Stomach (tissue), 4 donors: ENCODE data around the gene COPS8.

Experiments
- EP300 ChIP-seq: sonication (generic); formaldehyde crosslinking; IDR thresholded peaks from one replicate; pipeline ENCODE4 v1.6.1; 2017; ENCODE audit warnings: antibody characterized with exemption
- POLR2A ChIP-seq, 4 donors: fragments of 450-650 bp; IDR thresholded peaks; one replicate each; pipeline ENCODE4 v1.6.1; 2016; ENCODE audit warnings: antibody characterized with exemption in 4 of 4, control low read depth in 2 of 4, mild to moderate bottlenecking in 1 of 4, moderate library complexity in 1 of 4
- TF ChIP-seq, protein P1 (sequence below), 7 experiments: fragments of 450-650 bp in 4 of 7; fragments of 200-600 bp in 3 of 7; sonication (generic) in 3 of 7; IDR thresholded peaks; one replicate each; pipeline ENCODE4 v1.5.1; 2016 to 2019; ENCODE audit warnings: antibody characterized with exemption in 7 of 7, control low read depth in 2 of 7, mild to moderate bottlenecking in 1 of 7

DNA sequence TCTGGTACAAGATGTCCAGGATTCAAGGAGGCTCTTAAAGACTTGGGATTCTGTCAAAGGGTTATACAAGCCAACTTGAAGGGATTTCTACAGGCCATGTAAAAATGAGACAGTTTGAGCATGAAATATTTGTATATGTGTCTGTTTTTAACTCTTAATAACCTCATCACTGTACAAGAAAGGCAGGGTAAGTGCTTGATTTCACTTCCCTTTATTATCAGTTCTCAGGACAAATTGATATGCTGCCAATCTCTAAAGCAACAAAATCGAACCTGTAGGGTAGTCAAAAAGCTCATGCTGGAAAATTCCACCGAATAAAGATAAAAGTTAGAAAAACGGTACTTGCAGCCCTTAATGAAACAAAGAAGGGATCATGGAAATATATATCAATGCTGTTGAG lies 14.1 kb downstream of the COPS8 start:
- TF ChIP-seq, protein P1, sequence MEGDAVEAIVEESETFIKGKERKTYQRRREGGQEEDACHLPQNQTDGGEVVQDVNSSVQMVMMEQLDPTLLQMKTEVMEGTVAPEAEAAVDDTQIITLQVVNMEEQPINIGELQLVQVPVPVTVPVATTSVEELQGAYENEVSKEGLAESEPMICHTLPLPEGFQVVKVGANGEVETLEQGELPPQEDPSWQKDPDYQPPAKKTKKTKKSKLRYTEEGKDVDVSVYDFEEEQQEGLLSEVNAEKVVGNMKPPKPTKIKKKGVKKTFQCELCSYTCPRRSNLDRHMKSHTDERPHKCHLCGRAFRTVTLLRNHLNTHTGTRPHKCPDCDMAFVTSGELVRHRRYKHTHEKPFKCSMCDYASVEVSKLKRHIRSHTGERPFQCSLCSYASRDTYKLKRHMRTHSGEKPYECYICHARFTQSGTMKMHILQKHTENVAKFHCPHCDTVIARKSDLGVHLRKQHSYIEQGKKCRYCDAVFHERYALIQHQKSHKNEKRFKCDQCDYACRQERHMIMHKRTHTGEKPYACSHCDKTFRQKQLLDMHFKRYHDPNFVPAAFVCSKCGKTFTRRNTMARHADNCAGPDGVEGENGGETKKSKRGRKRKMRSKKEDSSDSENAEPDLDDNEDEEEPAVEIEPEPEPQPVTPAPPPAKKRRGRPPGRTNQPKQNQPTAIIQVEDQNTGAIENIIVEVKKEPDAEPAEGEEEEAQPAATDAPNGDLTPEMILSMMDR (IDR thresholded peaks at IDR 0.05): no peak
- TF ChIP-seq POLR2A (IDR thresholded peaks at IDR 0.05) (no peak), EP300 (no peak)
